PC-9 (cell line): ENCODE data around the gene TOM1L2. TPM values are rescaled to one million over a fixed set of nuclear protein-coding genes. Genes with fewer than 3 reads are reported as not detected.

Source experiments
- BruUV-seq: library from RNA; stranded (reverse); fragments of 400-500 nt; replicated peaks from 2 replicates; lab custom pipeline; 2021; lab: Mats Ljungman, UMichigan
- CTCF ChIA-PET: fragments of 300-600 bp; sonication (Branson Sonifier 250); formaldehyde crosslinking; loops from one replicate; lab custom pipeline; 2022; ENCODE audit warnings: antibody characterized with exemption; lab: Charles Lee
- POLR2A ChIA-PET: fragments of 300-600 bp; sonication (Branson Sonifier 250); formaldehyde crosslinking; loops from one replicate; lab custom pipeline; 2022; ENCODE audit warnings: antibody characterized with exemption; ENCODE audit not compliant: unreplicated experiment; lab: Charles Lee
- DNase-seq, 2 experiments: peaks; one replicate each; pipeline versions ENCODE4 v3.0.0 to v3.0.0-alpha.2; 2015 to 2022; ENCODE audit warnings: mixed read lengths in 1 of 2
- H2AFZ ChIP-seq: fragments of 200-600 bp; sonication (generic); 2 replicates; pipeline ENCODE4 v1.8.1; 2017; ENCODE audit warnings: antibody characterized with exemption
- H3F3A ChIP-seq: fragments of 200-600 bp; sonication (generic); 2 replicates; pipeline ENCODE4 v1.8.1; 2017; ENCODE audit warnings: antibody characterized with exemption, mild to moderate bottlenecking, low read depth; ENCODE audit not compliant: insufficient read depth
- H3K27ac ChIP-seq: fragments of 200-600 bp; sonication (generic); 2 replicates; pipeline ENCODE4 v1.6.1; 2016; ENCODE audit warnings: mixed run types
- H3K27me3 ChIP-seq: fragments of 200-600 bp; sonication (generic); 2 replicates; pipeline ENCODE4 v1.6.1; 2016; ENCODE audit warnings: low read depth, mixed run types; ENCODE audit not compliant: insufficient read depth
- H3K36me3 ChIP-seq: fragments of 200-600 bp; sonication (generic); 2 replicates; pipeline ENCODE4 v1.6.1; 2016; ENCODE audit warnings: low read depth, mixed run types
- H3K4me1 ChIP-seq: fragments of 200-600 bp; sonication (generic); replicated peaks from 2 replicates; pipeline ENCODE4 v1.6.1; 2016; ENCODE audit warnings: mixed run types; ENCODE audit not compliant: insufficient read depth
- H3K4me2 ChIP-seq: fragments of 200-600 bp; sonication (generic); 2 replicates; pipeline ENCODE4 v1.6.1; 2017; ENCODE audit warnings: mixed run types
- H3K4me3 ChIP-seq: fragments of 200-600 bp; sonication (generic); 2 replicates; pipeline ENCODE4 v1.6.1; 2016; ENCODE audit warnings: mixed run types
- H3K79me2 ChIP-seq: fragments of 200-600 bp; sonication (generic); 2 replicates; pipeline ENCODE4 v1.6.1; 2017; ENCODE audit warnings: low read depth, mixed run types
- H3K9me2 ChIP-seq: fragments of 200-600 bp; sonication (generic); 2 replicates; pipeline ENCODE4 v1.8.1; 2017; ENCODE audit warnings: mild to moderate bottlenecking; ENCODE audit not compliant: insufficient read depth
- H3K9me3 ChIP-seq: fragments of 200-600 bp; sonication (generic); 2 replicates; pipeline ENCODE4 v1.8.1; 2016; ENCODE audit warnings: low read depth; ENCODE audit not compliant: insufficient read depth
- H4K20me1 ChIP-seq: fragments of 200-600 bp; sonication (generic); 2 replicates; pipeline ENCODE4 v1.8.1; 2017; ENCODE audit not compliant: insufficient read depth
- EZH2 ChIP-seq: fragments of 200-600 bp; sonication (generic); IDR thresholded peaks from 2 replicates; pipeline ENCODE4 v1.8.0; 2017; ENCODE audit warnings: antibody characterized with exemption, low read depth
- intact Hi-C: fragments of 100-400 bp; cut with micrococcal nuclease; formaldehyde crosslinking; loops from one replicate; pipeline ENCODE4 v1.10.0; 2022; ENCODE audit not compliant: unreplicated experiment
- total RNA-seq: library from RNA; stranded (reverse); gene quantifications from 2 replicates; pipeline ENCODE4 v1.2.3, GENCODE V29; 2021
- TF ChIP-seq, protein P1 (sequence below): fragments of 200-600 bp; sonication (generic); conservative IDR thresholded peaks from 2 replicates; pipeline ENCODE4 v1.6.1; 2017; ENCODE audit warnings: mixed run types, antibody characterized with exemption, mild to moderate bottlenecking, moderate library complexity

The TOM1L2 gene
- total RNA-seq, 1 experiment from 2014 or later: 68.5 TPM

DNA sequence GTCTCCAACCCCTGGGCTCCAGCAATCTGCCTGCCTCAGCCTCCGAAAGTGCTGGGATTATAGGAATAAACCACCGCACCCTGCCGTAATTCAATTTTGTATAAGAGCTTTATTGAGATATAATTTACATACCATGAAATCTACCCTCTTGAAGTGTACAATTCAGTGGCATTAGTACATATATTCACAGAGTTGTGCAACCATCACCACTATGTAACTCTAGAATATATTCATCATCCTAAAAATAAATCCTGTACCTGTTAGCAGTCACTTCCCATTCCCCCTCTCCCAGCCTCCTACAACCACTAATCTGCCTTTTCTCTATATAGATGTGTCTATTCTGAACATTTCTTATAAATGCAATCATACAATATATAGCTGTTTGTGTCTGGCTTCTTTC lies 26.1 kb downstream of the TOM1L2 start:
- ChIA-PET POLR2A (interaction anchor here (0.8 kb wide), 1 partner anchor 150 kb away, joined by 9 read pairs; no protein-coding TSS in a partner anchor), CTCF (interaction anchor here (0.9 to 1.0 kb wide), 2 partner anchors 25 to 32 kb away, joined by 3 read pairs; no protein-coding TSS in a partner anchor)
- Histone ChIP-seq H3K9me2 (no peaks in the 10 kb centered on the region), H3F3A (peaks cover 26% of the 10 kb centered on the region), H4K20me1 (no peaks in the 10 kb centered on the region; the same call in 1 of the 2 replicates), H3K27ac (no peak overlapping the region), H3K4me2 (no peak overlapping the region), H2AFZ (no peak overlapping the region), H3K4me3 (no peak overlapping the region), H3K27me3 (no peaks in the 10 kb centered on the region), H3K79me2 (peaks cover 48% of the 10 kb centered on the region), H3K9me3 (no peaks in the 10 kb centered on the region), H3K4me1 (peaks cover 63% of the 10 kb centered on the region), H3K36me3 (no peaks in the 10 kb centered on the region)
- intact Hi-C loops: no loop called here
- BruUV-seq: no TSS peak
- no peak for TF ChIP-seq EZH2
- TF ChIP-seq, protein P1, sequence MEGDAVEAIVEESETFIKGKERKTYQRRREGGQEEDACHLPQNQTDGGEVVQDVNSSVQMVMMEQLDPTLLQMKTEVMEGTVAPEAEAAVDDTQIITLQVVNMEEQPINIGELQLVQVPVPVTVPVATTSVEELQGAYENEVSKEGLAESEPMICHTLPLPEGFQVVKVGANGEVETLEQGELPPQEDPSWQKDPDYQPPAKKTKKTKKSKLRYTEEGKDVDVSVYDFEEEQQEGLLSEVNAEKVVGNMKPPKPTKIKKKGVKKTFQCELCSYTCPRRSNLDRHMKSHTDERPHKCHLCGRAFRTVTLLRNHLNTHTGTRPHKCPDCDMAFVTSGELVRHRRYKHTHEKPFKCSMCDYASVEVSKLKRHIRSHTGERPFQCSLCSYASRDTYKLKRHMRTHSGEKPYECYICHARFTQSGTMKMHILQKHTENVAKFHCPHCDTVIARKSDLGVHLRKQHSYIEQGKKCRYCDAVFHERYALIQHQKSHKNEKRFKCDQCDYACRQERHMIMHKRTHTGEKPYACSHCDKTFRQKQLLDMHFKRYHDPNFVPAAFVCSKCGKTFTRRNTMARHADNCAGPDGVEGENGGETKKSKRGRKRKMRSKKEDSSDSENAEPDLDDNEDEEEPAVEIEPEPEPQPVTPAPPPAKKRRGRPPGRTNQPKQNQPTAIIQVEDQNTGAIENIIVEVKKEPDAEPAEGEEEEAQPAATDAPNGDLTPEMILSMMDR: no peak
- no peak for DNase-seq

DNA sequence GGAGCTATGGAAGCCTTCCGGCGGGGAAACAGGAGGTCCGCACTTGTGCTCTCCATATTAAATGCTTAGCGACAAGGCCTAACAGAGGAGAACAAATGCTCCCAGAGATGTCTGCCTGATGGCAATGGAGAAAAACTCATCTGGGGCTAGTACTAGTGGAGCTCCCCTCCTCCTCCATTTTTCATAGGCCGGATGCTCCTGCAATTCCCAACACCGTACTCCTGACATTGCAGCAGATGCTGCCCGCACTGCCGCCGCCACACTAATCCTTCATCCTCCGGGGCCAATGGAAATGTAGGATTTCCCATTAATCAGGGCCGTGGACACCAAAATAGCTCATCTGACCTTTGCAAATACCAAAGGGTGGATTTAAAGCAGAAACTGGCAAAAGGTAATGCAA lies 27.5 kb downstream of the TOM1L2 start:
- ChIA-PET POLR2A (interaction anchor here (0.6 kb wide), 3 partner anchors 9 to 13 kb away, joined by 3 to 13 read pairs (median 8); no protein-coding TSS in a partner anchor), CTCF (no interaction called here)
- Histone ChIP-seq H3K4me1 (peaks cover 71% of the 10 kb centered on the region), H3K4me3 (no peak overlapping the region), H3K79me2 (peaks cover 53% of the 10 kb centered on the region), H3K27me3 (no peaks in the 10 kb centered on the region), H3K4me2 (no peak overlapping the region), H3F3A (peaks cover 26% of the 10 kb centered on the region), H4K20me1 (no peaks in the 10 kb centered on the region; the same call in 1 of the 2 replicates), H3K36me3 (no peaks in the 10 kb centered on the region), H2AFZ (no peak overlapping the region), H3K9me3 (no peaks in the 10 kb centered on the region), H3K9me2 (no peaks in the 10 kb centered on the region), H3K27ac (no peak overlapping the region)
- no peak for TF ChIP-seq EZH2
- TF ChIP-seq, protein P1: no peak
- intact Hi-C loops: no loop called here
- BruUV-seq: no TSS peak
- no peak for DNase-seq

DNA sequence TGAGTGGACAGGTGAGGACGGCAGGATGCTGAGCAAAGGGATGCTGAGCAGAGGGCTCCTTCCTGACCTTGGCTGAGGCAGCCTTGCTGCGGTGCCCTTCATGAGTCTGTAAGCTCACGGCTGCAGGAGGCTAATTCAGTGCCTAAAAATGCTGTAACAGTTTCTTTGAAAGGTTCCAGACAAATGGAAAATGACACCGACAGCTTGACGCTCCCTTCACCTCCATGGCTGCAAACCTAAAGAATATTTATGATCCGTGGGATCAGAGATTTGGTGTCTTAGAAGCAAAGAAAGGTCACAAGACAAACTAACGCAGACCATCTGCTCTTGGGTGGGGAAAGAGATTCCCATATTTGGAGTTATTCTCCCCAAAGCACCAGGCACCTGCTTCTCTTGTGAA lies 28.0 kb downstream of the TOM1L2 start:
- intact Hi-C loops: no loop called here
- H3K79me2 ChIP-seq: peaks cover 51% of the 10 kb centered on the region

More for the DNA sequence above, 28.0 kb downstream of the TOM1L2 start:
- H3K27ac ChIP-seq: no peak overlapping the region
- no peaks in the 10 kb centered on the region for H3K9me2 ChIP-seq
- POLR2A ChIA-PET: no interaction called here
- no TSS peak for BruUV-seq
- H3K27me3 ChIP-seq: no peaks in the 10 kb centered on the region
- H3K36me3 ChIP-seq: no peaks in the 10 kb centered on the region
- no peak overlapping the region for H2AFZ ChIP-seq
- H3K9me3 ChIP-seq: no peaks in the 10 kb centered on the region
- no peak overlapping the region for H3K4me3 ChIP-seq
- CTCF ChIA-PET: interaction anchor here (0.7 kb wide), 1 partner anchor 26 kb away, joined by 3 read pairs; no protein-coding TSS in a partner anchor
- H3F3A ChIP-seq: peaks cover 26% of the 10 kb centered on the region
- no peaks in the 10 kb centered on the region; the same call in 1 of the 2 replicates for H4K20me1 ChIP-seq
- H3K4me2 ChIP-seq: no peak overlapping the region; the same call in 1 of the 2 replicates
- H3K4me1 ChIP-seq: peaks cover 71% of the 10 kb centered on the region
- TF ChIP-seq, protein P1: no peak
- TF ChIP-seq EZH2: no peak
- no peak for DNase-seq
